ENCODE data around the gene TTC29. TPM values are rescaled to one million over a fixed set of nuclear protein-coding genes. Genes with fewer than 3 reads are reported as not detected.

The TTC29 gene
- not detected for total RNA-seq
- not detected for total RNA-seq (2013)

DNA sequence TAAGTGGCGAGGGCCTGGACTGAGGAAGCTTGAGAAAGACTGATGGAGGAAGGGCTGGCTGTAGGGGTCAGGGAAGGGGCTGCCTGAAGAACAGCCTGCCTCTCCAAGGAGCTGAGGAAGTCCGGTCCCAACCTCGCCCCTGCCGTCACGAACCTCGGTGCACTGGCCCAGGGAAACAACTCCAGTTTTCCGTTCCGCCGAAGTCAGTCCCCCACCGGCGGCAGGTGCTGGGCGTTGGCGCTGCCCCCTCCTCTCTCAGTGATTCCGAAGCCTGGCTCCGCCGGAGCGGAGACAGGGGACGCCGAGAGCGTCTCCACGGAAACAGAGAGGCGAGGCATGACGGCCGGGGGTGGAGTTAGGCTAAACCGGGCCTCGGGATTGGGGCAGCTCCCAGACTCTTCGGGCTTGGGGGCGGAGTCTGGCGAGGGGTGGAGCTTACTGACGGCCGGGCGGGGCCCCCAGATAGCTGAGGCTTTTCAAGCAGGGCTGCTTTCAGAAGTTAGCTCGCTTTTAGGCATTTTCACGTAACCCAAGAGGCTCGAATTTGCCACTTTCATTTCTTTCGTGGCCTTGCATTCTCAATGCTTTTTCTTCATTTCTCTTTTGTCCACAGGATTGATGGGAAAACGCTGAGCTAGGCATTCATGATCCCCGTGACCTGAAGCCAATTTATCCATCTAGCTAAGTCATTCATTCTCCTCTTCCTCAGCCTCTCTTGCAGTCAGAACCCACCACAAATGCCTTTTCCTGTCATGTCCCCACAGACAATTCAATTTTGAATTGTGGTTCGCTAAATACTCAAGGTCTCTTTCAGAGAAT lies at the start of gene TTC29:
TTC29 (minus strand) TSS at position 309 of the 819 bp plus-strand sequence. CDS start 5,969 bp downstream, outside the sequence.
- ATAC-seq (peak; percentile 95 to 100 (median 99)), DNase-seq (peak; percentile 60 to 88)
- H3K9me3 ChIP-seq (ENCODE audit: control insufficient read depth, insufficient read depth, low read length): no peaks in the 10 kb centered on the region
- peaks cover 30 to 34% of the 10 kb centered on the region in 2 donors for H3K4me1 Mint-ChIP-seq
- H3K27me3 ChIP-seq (ENCODE audit: control insufficient read depth, insufficient read depth, low read length): peaks cover 5% of the 10 kb centered on the region
- WGBS (ENCODE audit: insufficient coverage): under 1% methylated on average over 39 of the region's 39 CpGs
- peak within 1 kb of the TSS; percentile 64 to 68 for H3K27ac Mint-ChIP-seq
- intact Hi-C loops (cut with micrococcal nuclease): no loop called here
- H3K27me3 Mint-ChIP-seq (ENCODE audit: low read depth in 2 of 2): peaks cover 9 to 11% of the 10 kb centered on the region in 2 donors
- peaks cover 10% of the 10 kb centered on the region for H3K4me1 ChIP-seq (ENCODE audit: control insufficient read depth, insufficient read depth, low read length)
- no peaks in the 10 kb centered on the region for H3K36me3 ChIP-seq (ENCODE audit: control insufficient read depth, insufficient read depth, low read length)
- H3K36me3 Mint-ChIP-seq: no peaks in the 10 kb centered on the region
- TF ChIP-seq CTCF (IDR thresholded peaks at IDR 0.05): no peak
- H3K4me3 Mint-ChIP-seq: peak within 1 kb of the TSS; percentile 89
- H3K27ac ChIP-seq (ENCODE audit: low read length): no peak within 1 kb of the TSS
- no peaks in the 10 kb centered on the region for H3K9me3 Mint-ChIP-seq
- peak within 1 kb of the TSS; percentile 22 for H3K4me3 ChIP-seq (ENCODE audit: low read length)

DNA sequence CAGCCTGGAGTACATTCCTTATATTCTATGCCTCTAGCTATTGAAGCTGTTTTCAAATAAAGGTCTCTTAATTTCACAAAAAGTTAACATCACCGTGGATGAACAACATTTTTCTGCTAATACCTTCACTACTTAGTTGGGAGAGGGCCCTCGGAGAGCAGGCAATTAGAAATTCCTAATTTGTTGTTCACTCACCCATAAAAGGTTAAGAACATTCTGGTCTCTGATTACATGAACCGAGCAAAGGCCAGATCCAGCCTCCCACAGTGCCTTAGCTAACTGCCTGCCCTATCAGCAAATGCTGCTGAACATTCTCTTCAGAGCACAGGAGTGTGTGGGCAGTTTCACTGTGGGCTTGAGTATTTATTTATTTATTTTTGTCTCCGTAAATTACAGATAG lies 36.0 kb upstream of the TTC29 start:
- Histone ChIP-seq H3K9me3 (ENCODE audit: control insufficient read depth, insufficient read depth, low read length) (no peaks in the 10 kb centered on the region), H3K36me3 (ENCODE audit: control insufficient read depth, insufficient read depth, low read length) (no peaks in the 10 kb centered on the region), H3K27me3 (ENCODE audit: control insufficient read depth, insufficient read depth, low read length) (no peaks in the 10 kb centered on the region), H3K4me3 (ENCODE audit: low read length) (no peak overlapping the region), H3K27ac (ENCODE audit: low read length) (no peak overlapping the region), H3K4me1 (ENCODE audit: control insufficient read depth, insufficient read depth, low read length) (no peaks in the 10 kb centered on the region)
- H3K4me1 Mint-ChIP-seq: no peaks in the 10 kb centered on the region
- H3K27ac Mint-ChIP-seq: no peak overlapping the region
- peaks cover 0 to 6% of the 10 kb centered on the region in 2 donors for H3K27me3 Mint-ChIP-seq (ENCODE audit: low read depth in 2 of 2)
- H3K4me3 Mint-ChIP-seq: no peak overlapping the region
- WGBS (ENCODE audit: insufficient coverage): 90% methylated on average over 4 of the region's 4 CpGs
- H3K36me3 Mint-ChIP-seq: no peaks in the 10 kb centered on the region
- TF ChIP-seq CTCF (IDR thresholded peaks at IDR 0.05): no peak
- ATAC-seq (no peak), DNase-seq (no peak)
- no peaks in the 10 kb centered on the region for H3K9me3 Mint-ChIP-seq
- intact Hi-C loops (cut with micrococcal nuclease): no loop called here

GRCh38 chr4:146978641-146979040 lies 33.0 kb upstream of the TTC29 start:
- intact Hi-C loops (cut with micrococcal nuclease): no loop called here
- H3K27me3 Mint-ChIP-seq (ENCODE audit: low read depth in 2 of 2): peaks cover 0 to 4% of the 10 kb centered on the region in 2 donors
- H3K36me3 ChIP-seq (ENCODE audit: control insufficient read depth, insufficient read depth, low read length): no peaks in the 10 kb centered on the region
- no peaks in the 10 kb centered on the region for H3K4me1 ChIP-seq (ENCODE audit: control insufficient read depth, insufficient read depth, low read length)
- no peak overlapping the region for H3K4me3 Mint-ChIP-seq
- ATAC-seq: no peak
- no peaks in the 10 kb centered on the region for H3K36me3 Mint-ChIP-seq
- H3K9me3 Mint-ChIP-seq: no peaks in the 10 kb centered on the region
- no peak overlapping the region for H3K4me3 ChIP-seq (ENCODE audit: low read length)
- no peaks in the 10 kb centered on the region for H3K4me1 Mint-ChIP-seq
- no peak for TF ChIP-seq CTCF (IDR thresholded peaks at IDR 0.05)
- H3K9me3 ChIP-seq (ENCODE audit: control insufficient read depth, insufficient read depth, low read length): no peaks in the 10 kb centered on the region
- no peak overlapping the region for H3K27ac ChIP-seq (ENCODE audit: low read length)
- H3K27me3 ChIP-seq (ENCODE audit: control insufficient read depth, insufficient read depth, low read length): no peaks in the 10 kb centered on the region
- no peak for DNase-seq
- WGBS (ENCODE audit: insufficient coverage): 70% methylated on average over 4 of the region's 4 CpGs
- no peak overlapping the region for H3K27ac Mint-ChIP-seq
